Measurements from ENCODE around the gene C7. TPM values are rescaled to one million over a fixed set of nuclear protein-coding genes. Genes with fewer than 3 reads are reported as not detected.

Gene C7
- total and polyA plus RNA-seq, 2 of the 13 experiments (the other 11 are each of a cell fraction or from before 2014, with no cell fraction given) = 1.7 to 3.5 TPM

GRCh38 chr5:40991168-40991980 lies 82.1 kb downstream of the C7 start (continued):
- TF ChIP-seq GABPB1 (CRISPR knock-in tag; IDR thresholded peaks at IDR 0.05) = no peak
- no peak for TF ChIP-seq PBX3 (CRISPR knock-in tag; IDR thresholded peaks at IDR 0.05; ENCODE audit: borderline replicate concordance)
- no peak for TF ChIP-seq RNF219 (CRISPR knock-in tag; IDR thresholded peaks at IDR 0.05)
- TF ChIP-seq ATF1 (CRISPR knock-in tag; IDR thresholded peaks at IDR 0.05) = no peak
- TF ChIP-seq REPIN1 (CRISPR knock-in tag; IDR thresholded peaks at IDR 0.05; ENCODE audit: borderline replicate concordance, low read depth) = peak; percentile 71; the same call in 1 of the 2 replicates
- TF ChIP-seq MXD3 (CRISPR knock-in tag; IDR thresholded peaks at IDR 0.05) = no peak
- 0 out of 2 replicates have a peak, but pooled peaks have one; percentile 49 for TF ChIP-seq POGK (CRISPR knock-in tag; conservative IDR thresholded peaks at IDR 0.05)
- no peak for TF ChIP-seq ZBTB7A (CRISPR knock-in tag; IDR thresholded peaks at IDR 0.05)
- TF ChIP-seq RELA (CRISPR knock-in tag; IDR thresholded peaks at IDR 0.05) = no peak
- no peak for TF ChIP-seq ZNF431 (CRISPR knock-in tag; IDR thresholded peaks at IDR 0.05; ENCODE audit: borderline replicate concordance, low read depth)
- TF ChIP-seq ZNF782 (CRISPR knock-in tag; IDR thresholded peaks at IDR 0.05; ENCODE audit: borderline replicate concordance) = no peak
- no peak for TF ChIP-seq ZNF275 (CRISPR knock-in tag; IDR thresholded peaks at IDR 0.05; ENCODE audit: borderline replicate concordance)
- no peak for TF ChIP-seq ZNF512 (CRISPR knock-in tag; IDR thresholded peaks at IDR 0.05)
- TF ChIP-seq ZBTB20 (CRISPR knock-in tag; IDR thresholded peaks at IDR 0.05; ENCODE audit: borderline replicate concordance, low read depth) = peak; percentile 55; the same call in 1 of the 2 replicates
- TF ChIP-seq ZFY (CRISPR knock-in tag; IDR thresholded peaks at IDR 0.05) = no peak
- TF ChIP-seq MAF1 (CRISPR knock-in tag; IDR thresholded peaks at IDR 0.05; ENCODE audit: borderline replicate concordance) = no peak
- TF ChIP-seq MBNL3 (CRISPR knock-in tag; conservative IDR thresholded peaks at IDR 0.05) = no peak
